Right lobe of liver (tissue), 6 donors: ENCODE results near the gene TUT4. TPM values are rescaled to one million over a fixed set of nuclear protein-coding genes. Genes with fewer than 3 reads are reported as not detected.

Experiments used
- ATAC-seq, 4 donors: fragments of 200-7000 bp; cut with Tn5 transposase; one replicate each; pipeline ENCODE4 v1.9.1; 2020; ENCODE audit warnings: mild to moderate bottlenecking in 4 of 4, moderate library complexity in 4 of 4
- DNase-seq, 3 donors: peaks; one replicate each; pipeline ENCODE4 v3.0.0-alpha.2; 2020
- H3K27ac ChIP-seq, 3 donors: fragments of 200-600 bp; one replicate each; pipeline ENCODE4 v1.8.0; 2022
- H3K27me3 ChIP-seq, 2 donors: fragments of 200-600 bp; one replicate each; pipeline ENCODE4 v1.8.0; 2022
- H3K36me3 ChIP-seq, 4 donors: fragments of 200-600 bp; sonication (generic) in 1 of 4; one replicate each; pipeline versions ENCODE4 v1.5.1 to v1.8.0; 2017 to 2022; ENCODE audit warnings: control low read depth in 1 of 4
- H3K4me1 ChIP-seq, 4 donors: fragments of 200-600 bp; sonication (generic) in 1 of 4; one replicate each; pipeline versions ENCODE4 v1.5.1 to v1.8.0; 2017 to 2022; ENCODE audit warnings: control low read depth in 1 of 4
- H3K4me3 ChIP-seq, 3 donors: fragments of 200-600 bp; one replicate each; pipeline ENCODE4 v1.8.0; 2022
- H3K9me3 ChIP-seq, 4 donors: fragments of 200-600 bp; sonication (generic) in 1 of 4; one replicate each; pipeline versions ENCODE4 v1.5.1 to v1.8.0; 2017 to 2022; ENCODE audit warnings: control low read depth in 1 of 4
- POLR2A ChIP-seq: fragments of 450-650 bp; IDR thresholded peaks from one replicate; pipeline ENCODE4 v1.6.1; 2017; ENCODE audit warnings: antibody characterized with exemption, mild to moderate bottlenecking
- WGBS: methylation state at CpG from one replicate; pipeline ENCODE4 v1.1.6; 2018; ENCODE audit warnings: low coverage, low lambda C conversion rate; ENCODE audit not compliant: insufficient coverage; ENCODE audit errors: missing lambda C conversion rate; 5-methylcytosine and 5-hydroxymethylcytosine counted together
- intact Hi-C, 2 donors: fragments of 100-400 bp; cut with DNase I; formaldehyde crosslinking; loops; one replicate each; pipeline versions ENCODE4 v1.11.2 to v1.14.1; 2022
- total RNA-seq, 6 experiments: library from RNA; depleted of rRNA in 2 of 6; stranded (reverse); fragments of >200 nt in 2 of 6; fragmentation: NEBNext Ultra II Directional in 3 of 6; extraction: Animal tissue kit (Norgen Biotek cat#: 25700) in 3 of 6; gene quantifications; one replicate each; pipeline versions ENCODE4 v1.1.0 to v1.2.4, GENCODE V29; 2016 to 2023
- TF ChIP-seq, protein P1 (sequence below), 4 donors: fragments of 200-600 bp in 3 of 4; fragments of 450-650 bp in 1 of 4; IDR thresholded peaks; one replicate each; pipeline versions ENCODE4 v1.5.1 to v1.8.0; 2016 to 2022; ENCODE audit warnings: antibody characterized with exemption in 4 of 4, mild to moderate bottlenecking in 2 of 4
- donor health status: DM: no; HTN: yes; CAD: no.
- donor health status: DM: no; HTN: no; CAD: no.
- donor health status: DM: no; HTN: no; CAD: no.
- donor health status: DM: no; HTN: yes; CAD: no.
- donor health status: DM: no; HTN: yes; CAD: no.

The TUT4 gene
- total RNA-seq, 6 experiments from 2014 or later: 16.1 to 33.0 (median 22.8) TPM

DNA sequence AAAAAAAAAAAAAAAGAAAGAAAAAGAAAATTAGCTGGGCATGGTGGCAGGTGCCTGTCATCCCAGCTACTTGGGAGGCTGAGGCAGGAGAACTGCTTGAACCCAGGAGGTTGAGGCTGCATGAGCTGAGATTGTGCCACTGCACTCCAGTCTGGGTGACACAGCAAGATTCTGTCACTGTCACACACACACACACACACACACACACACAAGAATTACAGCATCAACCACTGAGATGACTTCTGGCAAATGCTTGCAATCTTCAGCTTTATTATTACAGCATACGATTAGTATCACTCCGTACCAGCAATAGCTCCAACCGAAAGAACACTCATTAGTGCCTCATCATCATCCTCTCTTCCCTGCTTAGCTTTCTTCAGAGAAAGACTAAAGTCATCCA is 153.3 kb downstream of the TUT4 start:
- no peak for ATAC-seq

DNA sequence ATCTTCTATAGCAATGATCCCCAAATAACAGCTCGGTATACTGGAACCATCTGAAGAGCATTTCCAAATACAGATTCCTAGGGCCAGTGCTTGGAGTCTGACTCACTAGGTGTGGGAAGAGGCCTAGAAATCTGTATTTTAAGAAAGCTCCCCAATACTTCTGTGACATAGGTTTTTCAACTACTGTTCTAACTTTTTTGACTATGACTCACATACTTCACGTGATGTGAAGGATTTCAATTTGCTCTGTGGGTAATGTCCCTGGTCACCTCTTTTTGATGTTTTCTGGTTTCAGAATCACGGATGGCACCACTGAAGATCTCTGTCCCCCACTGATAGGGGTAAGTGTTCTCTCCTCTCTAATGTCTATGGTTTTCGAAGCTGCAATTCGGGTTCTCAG is 159.7 kb downstream of the TUT4 start:
- no peak for ATAC-seq
- 96% methylated on average over 5 of the region's 5 CpGs for WGBS
- H3K36me3 ChIP-seq: no peaks in the 10 kb centered on the region

More for the DNA sequence above, 153.3 kb downstream of the TUT4 start:
- peaks cover 0 to 11% (median 0%) of the 10 kb centered on the region in 4 donors for H3K4me1 ChIP-seq
- TF ChIP-seq, protein P1, sequence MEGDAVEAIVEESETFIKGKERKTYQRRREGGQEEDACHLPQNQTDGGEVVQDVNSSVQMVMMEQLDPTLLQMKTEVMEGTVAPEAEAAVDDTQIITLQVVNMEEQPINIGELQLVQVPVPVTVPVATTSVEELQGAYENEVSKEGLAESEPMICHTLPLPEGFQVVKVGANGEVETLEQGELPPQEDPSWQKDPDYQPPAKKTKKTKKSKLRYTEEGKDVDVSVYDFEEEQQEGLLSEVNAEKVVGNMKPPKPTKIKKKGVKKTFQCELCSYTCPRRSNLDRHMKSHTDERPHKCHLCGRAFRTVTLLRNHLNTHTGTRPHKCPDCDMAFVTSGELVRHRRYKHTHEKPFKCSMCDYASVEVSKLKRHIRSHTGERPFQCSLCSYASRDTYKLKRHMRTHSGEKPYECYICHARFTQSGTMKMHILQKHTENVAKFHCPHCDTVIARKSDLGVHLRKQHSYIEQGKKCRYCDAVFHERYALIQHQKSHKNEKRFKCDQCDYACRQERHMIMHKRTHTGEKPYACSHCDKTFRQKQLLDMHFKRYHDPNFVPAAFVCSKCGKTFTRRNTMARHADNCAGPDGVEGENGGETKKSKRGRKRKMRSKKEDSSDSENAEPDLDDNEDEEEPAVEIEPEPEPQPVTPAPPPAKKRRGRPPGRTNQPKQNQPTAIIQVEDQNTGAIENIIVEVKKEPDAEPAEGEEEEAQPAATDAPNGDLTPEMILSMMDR (IDR thresholded peaks at IDR 0.05): no peak
- no peak for TF ChIP-seq POLR2A
- no peak for DNase-seq
- intact Hi-C loops: loop anchor here in 1 of 2 donors (10.0 kb wide), 1 partner anchor 285 kb away; no protein-coding TSS in a partner anchor
- no peaks in the 10 kb centered on the region for H3K36me3 ChIP-seq
- 95% methylated on average over 3 of the region's 3 CpGs for WGBS
- H3K27me3 ChIP-seq: no peaks in the 10 kb centered on the region
- H3K4me3 ChIP-seq: no peak overlapping the region
- no peaks in the 10 kb centered on the region for H3K9me3 ChIP-seq
- H3K27ac ChIP-seq: no peak overlapping the region

DNA sequence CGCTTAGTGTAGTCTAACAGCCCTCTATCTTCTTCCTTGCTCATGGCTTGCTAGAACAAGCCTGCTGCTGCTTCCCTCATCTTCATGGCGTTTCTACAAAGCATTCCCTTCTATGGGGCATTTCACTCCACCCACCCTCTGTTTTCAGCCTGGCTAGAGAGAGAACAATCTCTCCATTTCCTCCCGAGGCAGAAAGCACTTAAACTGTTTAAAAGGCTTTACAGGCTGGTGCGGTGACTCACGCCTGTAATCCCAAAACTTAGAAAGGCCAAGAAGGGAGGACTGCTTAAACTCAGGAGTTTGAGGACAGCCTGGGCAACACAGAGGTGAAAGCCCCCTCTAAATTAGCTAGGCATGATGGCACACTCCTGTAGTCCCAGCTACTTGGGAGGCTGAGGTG is 166.4 kb downstream of the TUT4 start:
- WGBS: 89% methylated on average over 5 of the region's 5 CpGs
- ATAC-seq: no peak
- H3K9me3 ChIP-seq: no peaks in the 10 kb centered on the region
- TF ChIP-seq, protein P1 (IDR thresholded peaks at IDR 0.05): no peak
- no peak for TF ChIP-seq POLR2A
- intact Hi-C loops: no loop called here
- no peaks in the 10 kb centered on the region for H3K4me1 ChIP-seq
- H3K27ac ChIP-seq: no peak overlapping the region
- DNase-seq: no peak
- H3K36me3 ChIP-seq: no peaks in the 10 kb centered on the region
- H3K27me3 ChIP-seq: no peaks in the 10 kb centered on the region
- H3K4me3 ChIP-seq: no peak overlapping the region

More for the DNA sequence above, 159.7 kb downstream of the TUT4 start:
- intact Hi-C loops: no loop called here
- TF ChIP-seq, protein P1 (IDR thresholded peaks at IDR 0.05): no peak
- no peak for TF ChIP-seq POLR2A
- Histone ChIP-seq H3K4me3 (no peak overlapping the region), H3K27me3 (no peaks in the 10 kb centered on the region), H3K27ac (no peak overlapping the region), H3K9me3 (no peaks in the 10 kb centered on the region), H3K4me1 (no peaks in the 10 kb centered on the region)
- no peak for DNase-seq

DNA sequence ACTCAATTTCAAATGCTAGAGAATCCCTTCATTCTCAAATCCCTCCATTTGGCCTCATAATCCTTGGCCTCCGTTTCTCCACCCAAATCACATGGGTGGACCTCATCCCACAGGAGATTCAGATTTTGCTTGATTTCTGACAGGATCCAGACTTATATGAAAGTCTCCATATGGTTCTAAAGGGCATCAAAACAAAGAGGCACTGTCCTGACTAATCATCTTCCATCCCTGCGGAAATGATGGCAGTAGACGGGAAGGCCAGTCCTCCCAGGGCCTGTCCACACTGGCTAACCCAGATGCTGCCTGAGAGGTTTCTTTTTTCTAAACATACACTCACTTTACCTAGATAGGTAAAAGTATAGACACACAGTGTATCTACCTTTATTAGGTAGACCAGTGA is 167.5 kb downstream of the TUT4 start:
- no peaks in the 10 kb centered on the region for H3K36me3 ChIP-seq
- no peak overlapping the region for H3K27ac ChIP-seq
- H3K27me3 ChIP-seq: no peaks in the 10 kb centered on the region
- no peaks in the 10 kb centered on the region for H3K4me1 ChIP-seq
- 96% methylated on average over 3 of the region's 3 CpGs for WGBS
- intact Hi-C loops: no loop called here
- no peak overlapping the region for H3K4me3 ChIP-seq
- ATAC-seq (no peak), DNase-seq (no peak)
- TF ChIP-seq, protein P1 (IDR thresholded peaks at IDR 0.05): no peak
- no peak for TF ChIP-seq POLR2A
- no peaks in the 10 kb centered on the region for H3K9me3 ChIP-seq

Other genes with a start within 250 kb of the TUT4 start
- gene CC2D1B, start 186.9 kb downstream of the TUT4 start, total RNA-seq: 10 to 100 TPM; 11.8 to 18.0 (median 15.1) TPM
- 1 to 10 TPM in 2 of 6 experiments, under 1 TPM in 4; 0.11 to 4.0 (median 0.45) TPM for gene ORC1, start 148.7 kb downstream of the TUT4 start, total RNA-seq
- gene PRPF38A, start 148.5 kb downstream of the TUT4 start, total RNA-seq: 10 to 100 TPM in 4 of 6 experiments, 1 to 10 TPM in 2; 4.5 to 14.4 (median 11.4) TPM
- gene GPX7, start 49.3 kb upstream of the TUT4 start, total RNA-seq: 1 to 10 TPM; 1.6 to 4.3 (median 2.7) TPM
- not detected for gene SHISAL2A, start 80.1 kb upstream of the TUT4 start, total RNA-seq
- 10 to 100 TPM; 13.6 to 17.8 (median 15.8) TPM for gene COA7, start 145.3 kb upstream of the TUT4 start, total RNA-seq
- 10 to 100 TPM; 17.7 to 39.2 (median 30.9) TPM for gene ZYG11B, start 173.4 kb upstream of the TUT4 start, total RNA-seq